Keratinocyte (primary cell): ENCODE measurements around the gene FXYD2. TPM values are rescaled to one million over a fixed set of nuclear protein-coding genes. Genes with fewer than 3 reads are reported as not detected.

Experiments
- DNase-seq: peaks from one replicate; pipeline ENCODE4 v3.0.0-alpha.2; 2011; ENCODE audit warnings: low read depth, missing footprints, low spot score
- FAIRE-seq: peaks from 2 replicates; lab custom pipeline; 2011; peaks lifted over from hg19 to GRCh38; lab: Jason Lieb, UNC
- H2AFZ ChIP-seq: 2 replicates; pipeline ENCODE4 v1.6.0; 2012; ENCODE audit warnings: low read length, control low read depth, inconsistent platforms; ENCODE audit not compliant: control insufficient read depth
- H3K27ac ChIP-seq: 2 replicates; pipeline ENCODE4 v1.5.1; 2011; ENCODE audit warnings: low read length; ENCODE audit not compliant: control insufficient read depth, insufficient read depth
- H3K27me3 ChIP-seq: 3 replicates; pipeline ENCODE4 v1.6.0; 2011; ENCODE audit warnings: low read length; ENCODE audit not compliant: control insufficient read depth, insufficient read depth; ENCODE audit errors: extremely low read depth
- H3K36me3 ChIP-seq, 2 experiments: 2 replicates in 1 of 2; 3 replicates in 1 of 2; pipeline ENCODE4 v1.5.1; 2011; ENCODE audit warnings: low read length in 2 of 2, mild to moderate bottlenecking in 1 of 2; ENCODE audit not compliant: control insufficient read depth in 2 of 2, insufficient read depth in 2 of 2; ENCODE audit errors: extremely low read depth in 1 of 2
- H3K4me1 ChIP-seq: 3 replicates; pipeline ENCODE4 v1.5.1; 2011; ENCODE audit warnings: low read length; ENCODE audit not compliant: control insufficient read depth, insufficient read depth; ENCODE audit errors: extremely low read depth
- H3K4me2 ChIP-seq: 3 replicates; pipeline ENCODE4 v1.6.0; 2011; ENCODE audit warnings: low read depth, low read length; ENCODE audit not compliant: control insufficient read depth, insufficient read depth; ENCODE audit errors: extremely low read depth
- H3K4me3 ChIP-seq, 3 experiments: fragments of 200-600 bp in 1 of 3; sonication (generic) in 1 of 3; 2 replicates in 2 of 3; 3 replicates in 1 of 3; pipeline ENCODE4 v1.5.1; 2011 to 2016; ENCODE audit warnings: low read length in 3 of 3, mild to moderate bottlenecking in 3 of 3, control low read depth in 2 of 3, inconsistent platforms in 1 of 3, low read depth in 1 of 3, mixed read lengths in 1 of 3, mixed run types in 1 of 3, moderate library complexity in 1 of 3; ENCODE audit not compliant: control insufficient read depth in 2 of 3, insufficient read depth in 2 of 3; ENCODE audit errors: extremely low read depth in 1 of 3
- H3K79me2 ChIP-seq: 2 replicates; pipeline ENCODE4 v1.6.0; 2012; ENCODE audit warnings: low read length; ENCODE audit not compliant: control insufficient read depth, insufficient read depth
- H3K9ac ChIP-seq: 3 replicates; pipeline ENCODE4 v1.6.0; 2011; ENCODE audit warnings: low read length; ENCODE audit not compliant: control insufficient read depth, insufficient read depth; ENCODE audit errors: extremely low read depth
- H3K9me1 ChIP-seq: 3 replicates; pipeline ENCODE4 v1.6.0; 2011; ENCODE audit warnings: low read length; ENCODE audit not compliant: control insufficient read depth, insufficient read depth; ENCODE audit errors: extremely low read depth
- H3K9me3 ChIP-seq: 2 replicates; pipeline ENCODE4 v1.5.1; 2012; ENCODE audit warnings: low read depth, low read length; ENCODE audit not compliant: control insufficient read depth
- H4K20me1 ChIP-seq: 3 replicates; pipeline ENCODE4 v1.6.0; 2011; ENCODE audit warnings: low read length; ENCODE audit not compliant: control insufficient read depth, insufficient read depth; ENCODE audit errors: extremely low read depth
- CTCF ChIP-seq, 3 experiments: IDR thresholded peaks in 1 of 3; conservative IDR thresholded peaks in 1 of 3; optimal IDR thresholded peaks in 1 of 3; 2 replicates in 2 of 3; 3 replicates in 1 of 3; pipeline versions ENCODE3 to v1.5.1; 2011; ENCODE audit warnings: low read length in 3 of 3, mild to moderate bottlenecking in 3 of 3, moderate library complexity in 2 of 3, control low read depth in 1 of 3, inconsistent platforms in 1 of 3; ENCODE audit not compliant: insufficient read depth in 2 of 3; ENCODE audit errors: extremely low read depth in 1 of 3
- EZH2 ChIP-seq: IDR thresholded peaks from one replicate; pipeline ENCODE4 v1.6.1; 2012; ENCODE audit warnings: inconsistent platforms, mild to moderate bottlenecking, low read length, moderate library complexity
- dilution Hi-C: fragments of 300-500 bp; cut with MboI; formaldehyde crosslinking; loops from one replicate; pipeline ENCODE4 v1.7.0; 2020; ENCODE audit warnings: low sequenced_read_pairs; ENCODE audit not compliant: extremely low pct_ligation_motif_present
- polyA plus RNA-seq, 5 experiments: library from polyadenylated mRNA; depleted of rRNA in 3 of 5; stranded (reverse) in 3 of 5; stranded (forward) in 1 of 5; unstranded in 1 of 5; fragments of >200 nt; gene quantifications; 1 replicate in 1 of 5; 2 replicates in 3 of 5; 3 replicates in 1 of 5; pipeline versions ENCODE4 v1.2.1 to v1.2.3, GENCODE V29; 2011 to 2012; ENCODE audit warnings: missing spikeins in 2 of 5, low read depth in 1 of 5, low replicate concordance in 1 of 5

The FXYD2 gene
- polyA plus RNA-seq, 1 donor (not counting 4 experiments of a cell fraction or from before 2014, with no cell fraction given), result not detected

- Histone ChIP-seq H3K27me3 (peaks cover 76% of the 10 kb centered on the region), H3K9me1 (no peaks in the 10 kb centered on the region), H3K4me3 (no peak overlapping the region), H2AFZ (no peak overlapping the region), H4K20me1 (no peaks in the 10 kb centered on the region), H3K4me2 (peak overlapping the region; percentile 10), H3K9ac (no peak overlapping the region), H3K36me3 (no peaks in the 10 kb centered on the region), H3K4me1 (peaks cover 6% of the 10 kb centered on the region), H3K9me3 (no peaks in the 10 kb centered on the region), H3K27ac (no peak overlapping the region), H3K79me2 (no peaks in the 10 kb centered on the region)
- TF ChIP-seq CTCF (optimal IDR thresholded peaks at IDR 0.05 in 1 of 3, IDR thresholded peaks at IDR 0.05 in 1 of 3, conservative IDR thresholded peaks at IDR 0.05 in 1 of 3; ENCODE audit: extremely low read depth in 1 of 3, insufficient read depth in 2 of 3, low read length in 3 of 3) (no peak), EZH2 (no peak)
- no peak for FAIRE-seq
- DNase-seq, result no peak
- dilution Hi-C loops, result no loop called here
Observed at GRCh38 chr11:117794772-117795629, 29.5 kb downstream of the FXYD2 start.

- dilution Hi-C loops, result no loop called here
- Histone ChIP-seq H3K4me2 (no peak overlapping the region), H4K20me1 (no peaks in the 10 kb centered on the region), H3K27ac (no peak overlapping the region), H3K4me1 (peaks cover 6% of the 10 kb centered on the region), H3K9me1 (no peaks in the 10 kb centered on the region), H3K4me3 (no peak overlapping the region), H3K9ac (no peak overlapping the region), H3K79me2 (no peaks in the 10 kb centered on the region), H3K9me3 (no peaks in the 10 kb centered on the region), H3K27me3 (peaks cover 67% of the 10 kb centered on the region), H3K36me3 (no peaks in the 10 kb centered on the region), H2AFZ (no peak overlapping the region)
- FAIRE-seq (no peak), DNase-seq (no peak)
- TF ChIP-seq EZH2 (no peak), CTCF (optimal IDR thresholded peaks at IDR 0.05 in 1 of 3, IDR thresholded peaks at IDR 0.05 in 1 of 3, conservative IDR thresholded peaks at IDR 0.05 in 1 of 3; ENCODE audit: extremely low read depth in 1 of 3, insufficient read depth in 2 of 3, low read length in 3 of 3) (no peak)
Observed at GRCh38 chr11:117794135-117794534, 30.4 kb downstream of the FXYD2 start.
